GM19238 (cell line): ENCODE data around the gene ANXA2R.
"Not testable (repeated sequence)": the region's sequence is repeated elsewhere in the genome, so short reads cannot be mapped to it uniquely, and the experiment has no call there.

Experiments
- DNase-seq: peaks from one replicate; pipeline ENCODE4 v3.0.0; 2011; ENCODE audit warnings: low spot score; ENCODE audit not compliant: insufficient read length

The ANXA2R gene

DNA sequence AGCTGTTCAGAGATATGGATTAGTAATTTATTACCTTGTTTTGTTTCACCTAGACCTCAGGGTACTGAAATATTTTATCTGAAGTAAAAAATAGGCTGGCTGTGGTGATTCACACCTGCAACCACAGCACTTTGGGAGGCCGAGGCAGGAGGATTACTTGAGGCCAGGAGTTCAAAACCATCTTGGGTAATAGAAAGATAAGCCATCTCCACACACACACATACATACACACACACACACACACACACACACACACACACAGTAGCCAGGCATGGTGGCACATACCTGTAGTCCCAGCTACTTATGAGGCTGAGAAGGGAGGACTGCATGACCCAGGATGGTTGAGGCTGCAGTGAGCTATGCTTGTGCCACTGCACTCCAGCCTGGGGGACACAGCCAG, 3.7 kb downstream of the ANXA2R start:
- no peak for DNase-seq

DNA sequence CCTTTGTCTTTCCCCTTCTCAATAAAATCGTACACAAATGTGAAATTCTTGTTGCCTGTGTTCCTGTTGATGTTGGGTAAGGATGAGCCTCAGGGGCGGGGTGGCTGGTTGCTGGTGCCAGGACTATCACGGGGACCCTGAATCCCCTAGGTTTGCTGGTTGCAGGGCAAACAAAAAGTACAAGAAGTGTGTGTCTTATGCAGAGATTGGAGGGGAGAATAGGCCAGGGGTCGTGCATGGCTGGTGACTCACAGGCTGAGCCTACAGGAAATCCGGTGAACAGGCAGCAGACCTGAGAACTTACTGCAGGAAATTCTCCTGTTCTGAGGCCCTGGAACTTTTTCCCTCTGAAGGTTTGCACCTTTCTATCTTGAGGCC, 5.5 kb downstream of the ANXA2R start:
- no peak for DNase-seq

DNA sequence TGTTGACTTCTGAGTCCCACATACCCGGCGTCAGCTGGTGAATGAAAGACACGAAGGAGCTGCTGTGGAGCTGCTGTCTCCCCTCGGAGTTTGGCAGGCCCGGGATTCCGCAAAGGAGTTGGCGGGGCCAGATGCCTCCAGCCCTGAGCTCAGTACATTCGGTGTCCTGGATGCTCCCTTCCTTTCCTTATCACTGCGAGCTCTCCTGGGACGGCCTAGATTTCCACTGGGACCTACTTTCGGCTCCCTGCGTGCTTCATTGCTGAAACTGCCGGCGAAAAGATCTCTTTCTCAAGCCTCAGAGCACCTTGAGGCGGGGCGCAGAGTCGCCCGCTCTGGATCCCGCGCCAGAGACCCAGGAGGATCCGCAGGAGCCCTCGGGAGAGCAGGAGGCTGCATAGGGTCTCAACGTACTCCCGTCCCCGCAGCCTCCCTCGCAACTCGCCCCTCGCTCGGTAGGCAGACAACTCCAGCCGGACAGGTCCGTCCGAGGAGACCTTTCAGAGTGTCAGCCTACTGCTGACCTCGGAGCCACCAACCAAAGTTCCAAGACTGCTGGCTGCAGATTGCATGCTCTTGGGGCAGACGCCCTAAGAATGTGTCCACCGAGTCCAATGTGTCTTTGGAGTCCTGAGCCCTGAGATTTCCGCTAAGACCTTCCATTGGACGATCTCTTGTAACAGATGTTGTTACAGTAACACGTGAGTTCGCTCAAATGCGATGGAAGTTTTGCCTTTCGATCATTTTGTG, 6.1 kb downstream of the ANXA2R start:
- DNase-seq, result no peak

DNA sequence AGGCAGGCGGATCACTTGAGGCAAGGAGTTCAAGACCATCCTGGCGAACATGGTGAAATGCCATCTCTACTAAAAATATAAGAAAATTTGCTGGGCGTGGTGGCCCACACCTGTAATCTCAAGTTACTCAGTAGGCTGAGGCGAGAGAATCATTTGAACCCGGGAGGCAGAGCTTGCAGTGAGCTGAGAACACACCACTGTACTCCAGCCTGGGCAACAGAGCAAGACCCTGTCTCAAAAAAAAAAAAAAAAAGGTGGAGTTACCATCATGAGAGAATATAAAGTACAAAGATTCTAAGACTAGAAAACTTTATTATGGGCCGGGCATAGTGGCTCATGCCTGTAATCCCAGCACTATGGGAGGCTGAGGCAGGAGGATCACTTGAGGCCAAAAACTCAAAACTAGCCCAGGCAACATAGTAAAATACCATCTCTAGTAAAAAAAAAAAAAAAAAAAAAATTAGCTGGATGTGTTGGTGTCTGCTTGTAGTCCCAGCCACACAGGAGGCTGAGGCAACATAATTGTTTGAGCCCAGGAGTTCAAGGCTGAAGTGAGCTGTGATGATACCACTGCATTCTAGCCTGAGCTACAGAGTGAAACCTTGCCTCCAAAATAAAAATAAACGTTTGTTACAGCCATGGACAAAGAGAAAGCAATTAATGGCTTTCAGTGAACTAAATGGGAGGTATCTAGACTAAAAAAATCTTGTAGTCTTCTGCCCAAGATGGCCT, 12.9 kb downstream of the ANXA2R start:
- DNase-seq, result no peak

DNA sequence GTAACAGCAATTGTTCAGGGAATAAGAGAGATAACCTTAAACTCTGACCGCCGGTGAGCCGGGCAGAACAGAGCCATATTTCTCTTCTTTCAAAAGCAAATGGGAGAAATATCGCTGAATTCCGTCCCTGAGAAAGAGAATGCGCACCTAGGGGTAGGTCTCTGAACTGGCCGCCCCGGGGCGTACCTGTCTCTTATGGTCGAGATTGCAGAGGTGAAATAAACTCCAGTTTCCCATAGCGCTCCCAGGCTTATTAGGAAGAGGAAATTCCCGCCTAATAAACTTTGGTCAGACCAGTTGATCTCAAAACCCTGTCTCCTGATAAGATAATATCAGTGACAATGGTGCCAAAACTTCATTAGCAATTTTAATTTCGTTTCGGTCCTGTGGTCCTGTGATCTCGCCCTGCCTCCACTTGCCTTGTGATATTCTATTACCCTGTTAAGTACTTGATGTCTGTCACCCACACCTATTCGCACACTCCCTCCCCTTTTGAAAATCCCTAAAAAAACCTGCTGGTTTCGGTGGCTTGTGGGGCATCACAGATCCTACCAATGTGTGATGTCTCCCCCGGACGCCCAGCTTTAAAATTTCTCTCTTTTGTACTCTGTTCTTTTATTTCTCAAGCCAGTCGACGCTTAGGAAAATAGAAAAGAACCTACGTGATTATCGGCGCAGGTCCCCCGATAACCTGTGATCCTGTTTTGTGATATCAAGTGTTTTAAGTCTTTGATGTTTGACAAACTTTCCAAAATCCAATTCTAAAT, 14.8 kb downstream of the ANXA2R start:
- not testable (repeated sequence) for DNase-seq

DNA sequence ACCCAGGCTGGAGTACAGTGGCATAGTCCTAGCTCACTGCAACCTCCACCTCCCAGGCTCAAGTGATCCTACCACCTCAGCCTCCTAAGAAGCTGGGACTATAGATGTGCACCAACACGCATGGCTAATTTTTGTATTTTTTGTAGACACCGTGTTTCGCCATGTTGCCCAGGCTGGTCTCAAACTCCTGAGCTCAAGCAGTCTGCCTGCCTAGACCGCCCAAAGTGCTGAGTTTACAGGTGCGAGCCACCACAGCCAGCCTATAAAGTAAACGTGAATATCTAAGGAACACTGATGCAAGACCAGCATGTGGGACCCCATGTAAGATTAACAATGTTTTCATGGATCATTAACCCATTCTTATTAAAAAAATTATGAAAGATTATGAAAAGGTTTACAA, 15.9 kb downstream of the ANXA2R start:
- no peak for DNase-seq

DNA sequence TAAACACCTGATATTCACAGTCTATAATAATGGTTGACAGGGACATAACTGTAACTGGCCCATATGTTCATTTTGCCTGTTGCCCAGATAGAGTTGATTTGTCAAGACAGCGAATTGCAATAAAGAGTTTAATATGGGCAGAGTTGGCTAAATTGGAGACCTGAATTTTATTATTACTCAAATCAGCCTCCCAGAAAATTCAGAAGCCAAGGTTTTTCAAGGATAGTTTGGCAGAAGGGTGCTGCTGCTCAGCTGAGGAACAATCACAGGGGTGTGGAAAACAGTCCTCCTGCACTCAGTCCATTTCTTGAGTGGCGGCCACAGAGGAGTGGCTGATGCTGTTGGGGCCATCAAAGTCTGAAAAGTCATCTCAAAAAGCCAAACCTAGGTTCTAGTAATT, 19.0 kb downstream of the ANXA2R start:
- no peak for DNase-seq

DNA sequence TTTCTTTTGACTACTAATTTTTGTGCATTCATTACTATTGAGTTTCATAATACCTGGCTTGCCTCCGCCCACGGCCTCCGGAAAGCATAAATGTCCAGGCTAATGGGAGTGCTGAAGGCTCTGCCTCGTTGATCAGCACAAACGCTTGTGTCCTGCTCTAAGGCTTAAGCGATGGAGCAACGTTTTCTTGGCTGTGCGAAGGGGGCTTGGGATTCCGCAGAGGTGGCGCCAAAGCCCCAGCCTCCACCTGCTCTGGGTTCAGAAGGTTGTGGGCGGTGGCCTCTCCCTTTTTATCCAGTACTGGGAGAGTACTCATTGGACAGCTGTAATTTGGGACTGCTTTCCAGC, 19.7 kb downstream of the ANXA2R start:
- DNase-seq, result no peak

DNA sequence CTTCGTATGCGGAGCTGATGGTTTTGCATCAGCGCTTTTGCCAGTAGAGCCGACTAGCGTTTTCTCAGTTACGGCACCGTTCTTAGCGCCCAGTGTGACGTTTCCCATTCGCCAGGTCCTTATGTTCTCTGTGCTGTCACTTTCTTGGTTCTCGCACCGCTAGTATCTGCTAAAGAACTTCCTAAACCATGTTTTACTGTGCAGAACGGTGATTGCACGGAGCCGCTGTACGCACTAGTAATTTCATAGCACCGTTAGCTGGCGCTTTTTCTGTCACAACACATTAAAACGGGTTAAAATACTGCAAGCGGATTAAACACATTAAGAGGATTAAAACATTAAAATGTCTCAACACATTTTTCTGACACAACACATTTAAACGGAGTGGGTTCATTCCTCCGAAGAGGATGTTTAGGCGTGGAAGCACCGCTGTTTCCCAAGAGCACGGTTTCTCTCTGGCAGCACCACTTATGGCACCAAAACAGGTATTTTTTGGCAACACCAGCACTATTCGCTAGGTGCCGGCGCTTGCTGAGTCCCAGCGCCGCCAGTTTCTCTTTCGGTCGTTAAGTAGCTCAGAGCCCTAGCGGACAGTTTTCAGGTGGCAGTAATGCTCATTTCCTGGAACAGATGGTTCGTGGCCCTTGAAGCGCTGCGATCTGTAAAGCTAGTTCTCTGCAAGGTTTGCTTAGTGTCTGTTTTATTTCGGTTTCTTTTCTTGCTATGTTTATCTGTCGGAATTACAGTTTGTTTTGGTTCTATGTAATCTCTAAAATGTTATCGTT, 20.3 kb downstream of the ANXA2R start:
- DNase-seq, result no peak

DNA sequence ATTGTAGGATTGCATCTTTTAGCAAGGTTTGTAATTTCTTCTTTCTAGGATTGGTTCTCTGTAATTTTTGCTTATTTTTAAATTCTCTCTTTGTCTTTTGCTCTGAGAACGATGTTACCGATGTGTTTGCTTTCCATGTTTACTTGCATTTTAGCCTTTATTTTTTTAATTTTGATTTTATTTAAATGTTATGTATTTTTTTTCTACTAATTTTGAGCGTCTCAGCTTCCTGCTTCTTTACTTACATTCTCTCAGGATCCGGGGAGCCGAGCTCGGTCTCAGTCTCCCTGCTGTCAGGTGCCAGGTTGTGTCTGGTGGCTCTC, 20.9 kb downstream of the ANXA2R start:
- no peak for DNase-seq

DNA sequence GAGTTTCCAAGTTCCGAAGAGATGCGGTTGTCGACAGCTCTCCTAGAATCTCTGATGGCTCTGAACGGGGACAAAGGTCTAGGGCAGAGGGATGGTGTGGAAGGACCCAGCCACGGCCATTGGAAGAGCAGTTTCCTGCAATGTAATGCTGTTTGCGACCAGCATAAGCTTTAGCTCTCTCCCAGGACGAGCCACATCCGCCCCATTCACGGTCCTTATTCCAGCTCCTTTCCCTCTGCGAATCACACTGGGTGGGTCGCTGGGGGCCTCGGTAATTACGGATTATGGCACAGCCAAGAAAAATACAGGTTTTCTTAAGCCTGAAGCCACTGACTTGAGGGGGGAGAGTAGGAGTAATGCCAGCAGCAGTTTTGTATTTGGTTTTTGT, 22.7 kb downstream of the ANXA2R start:
- no peak for DNase-seq

DNA sequence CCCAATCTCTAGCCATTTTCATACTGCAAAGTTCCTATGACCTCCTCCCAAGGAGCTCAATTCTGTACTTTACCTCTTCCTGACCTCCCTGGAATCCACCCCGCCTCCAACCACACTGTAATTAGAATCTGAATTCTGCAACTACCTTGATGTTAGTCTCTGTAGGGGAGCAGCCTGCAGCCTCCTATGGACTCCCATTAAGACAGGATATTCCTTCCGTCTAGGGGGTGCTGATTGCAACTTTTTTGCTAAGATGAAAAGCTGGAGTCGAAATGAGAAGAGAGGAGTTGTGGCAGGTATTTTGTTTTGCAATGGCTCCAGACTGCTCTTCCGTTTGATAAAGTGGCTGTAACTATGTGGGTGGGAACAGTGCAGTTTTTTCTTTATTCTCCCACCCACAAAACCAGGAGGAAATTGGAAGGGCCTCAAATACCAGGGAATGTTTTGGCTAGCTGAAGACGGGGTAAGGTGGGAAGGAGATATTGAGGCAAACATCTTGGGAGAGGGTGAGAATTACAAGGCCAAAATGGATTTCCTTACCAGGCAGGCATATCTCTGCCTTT, 23.8 kb downstream of the ANXA2R start:
- no peak for DNase-seq

DNA sequence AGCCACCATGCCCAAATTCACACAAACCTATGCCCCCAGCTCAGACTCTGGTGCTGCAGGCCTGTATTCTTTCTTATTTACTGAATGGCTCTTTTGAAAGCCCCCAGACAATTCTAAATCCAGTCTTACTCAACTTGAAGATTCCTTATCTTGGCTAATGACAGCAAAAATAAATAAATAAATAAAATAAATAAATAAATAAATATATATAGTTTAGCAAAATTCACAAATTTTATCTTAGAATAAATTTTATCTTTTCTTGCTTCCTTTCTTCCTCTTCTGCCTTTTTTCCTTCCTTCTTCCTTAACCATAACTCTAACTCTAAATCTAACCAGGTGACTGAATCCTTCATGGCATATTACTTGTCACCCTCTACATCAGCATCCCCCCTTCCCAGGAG, 25.6 kb downstream of the ANXA2R start:
- no peak for DNase-seq

DNA sequence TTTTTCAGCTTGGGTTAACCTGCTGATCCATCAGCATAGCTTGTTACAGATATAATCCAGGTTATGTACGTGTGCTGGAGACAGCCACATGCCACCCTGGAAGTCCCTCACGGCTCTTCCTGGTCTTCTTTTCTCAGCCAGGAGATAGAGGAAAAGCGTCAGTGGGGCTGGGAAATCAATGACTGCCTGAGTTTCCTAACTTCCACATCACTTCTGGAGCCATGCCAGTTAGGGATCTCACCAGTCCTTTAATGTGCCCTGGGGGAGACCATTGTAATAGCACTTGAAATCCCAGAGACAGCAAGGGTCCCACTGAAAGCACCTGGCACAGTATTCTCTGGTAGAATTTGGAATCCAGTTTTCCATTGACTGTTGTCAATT, 29.2 kb downstream of the ANXA2R start:
- DNase-seq, result no peak

DNA sequence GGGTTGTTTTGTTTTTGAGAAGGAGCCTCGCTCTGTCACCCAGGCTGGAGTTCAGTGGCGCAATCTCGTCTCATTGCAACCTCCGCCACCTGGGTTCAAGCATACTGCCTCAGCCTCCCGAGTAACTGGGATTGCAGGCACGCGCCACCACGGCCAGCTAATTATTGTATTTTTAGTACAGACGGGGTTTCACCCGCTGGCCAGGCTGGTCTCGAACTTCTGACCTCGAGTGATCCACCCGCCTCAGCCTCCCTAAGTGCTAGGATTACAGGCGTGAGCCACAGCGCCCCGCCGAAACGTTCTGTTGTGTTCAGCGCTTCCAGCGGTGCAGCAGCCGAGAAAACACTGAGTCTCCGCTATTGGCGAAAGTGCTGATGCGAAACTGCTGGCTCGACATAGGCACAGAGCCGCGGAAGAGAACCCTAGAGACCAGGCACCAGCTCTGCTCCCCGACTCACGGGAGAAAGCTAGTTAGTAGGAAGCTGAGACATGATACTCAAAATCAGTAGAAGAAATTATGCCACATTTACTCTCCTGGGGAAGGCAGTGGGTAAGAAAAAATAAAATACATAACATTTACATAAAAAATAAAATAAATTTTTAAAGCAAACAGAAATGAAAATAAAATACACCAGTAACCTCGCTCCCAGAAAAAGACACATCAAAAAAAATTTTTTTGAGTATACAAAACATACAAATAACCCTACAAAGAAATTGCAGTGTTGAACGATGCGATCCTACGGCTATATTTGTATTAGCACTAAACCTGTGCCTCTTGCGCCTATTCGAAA, 31.6 kb downstream of the ANXA2R start:
- DNase-seq, result no peak

DNA sequence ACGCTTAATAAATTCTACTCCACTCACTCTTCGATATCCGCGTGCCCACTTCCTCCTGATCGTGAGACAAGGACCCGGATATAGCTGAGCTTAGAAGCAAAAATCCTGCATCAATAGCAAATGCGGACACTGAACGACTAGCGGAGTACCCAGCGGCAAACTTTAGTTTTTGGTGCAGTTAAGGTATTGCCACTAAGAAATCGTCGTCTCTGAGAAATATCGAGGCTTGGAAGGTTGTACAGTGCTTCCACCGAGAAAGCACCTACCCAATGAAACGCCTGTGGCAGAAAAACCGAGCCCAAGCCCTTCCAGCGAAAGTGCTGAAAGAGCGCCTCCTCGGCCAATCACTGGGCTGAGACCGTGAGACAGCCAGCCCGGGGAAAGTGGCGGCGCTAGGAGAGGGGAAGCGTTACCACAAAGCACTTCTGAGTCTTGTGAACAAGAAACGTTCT, 32.2 kb downstream of the ANXA2R start:
- no peak for DNase-seq

DNA sequence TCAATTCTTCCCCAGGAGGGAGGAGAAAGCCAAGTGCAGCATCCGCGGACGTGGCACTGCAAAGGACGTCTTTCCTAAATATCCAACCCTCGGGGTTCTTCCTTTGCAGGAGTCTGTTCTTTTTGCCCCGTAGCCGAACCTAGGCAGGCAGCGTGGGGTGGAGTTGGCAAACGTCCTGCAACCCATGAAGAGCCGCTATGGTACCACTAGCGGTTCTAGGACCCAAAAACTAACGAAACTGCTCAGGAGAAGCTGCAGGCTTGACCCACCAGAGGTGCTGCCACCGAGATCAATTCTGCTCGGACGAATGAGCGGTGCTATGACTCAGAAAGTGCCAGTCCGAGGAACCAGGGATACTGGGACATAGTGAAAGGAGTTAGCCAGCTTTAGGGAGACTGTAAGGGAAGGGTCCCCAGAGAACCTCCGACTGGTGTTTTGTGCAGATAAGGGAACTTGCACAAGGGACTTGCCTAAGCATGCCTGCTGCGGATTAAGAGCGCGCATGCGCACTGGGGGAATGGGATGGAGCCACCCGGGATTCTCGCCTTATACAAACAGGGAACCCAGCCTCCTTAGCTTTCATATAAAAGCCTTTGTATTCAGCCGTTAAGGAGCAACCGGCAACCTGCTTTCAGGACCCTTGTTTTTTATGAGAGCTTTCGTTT, 32.7 kb downstream of the ANXA2R start:
- DNase-seq, result no peak

DNA sequence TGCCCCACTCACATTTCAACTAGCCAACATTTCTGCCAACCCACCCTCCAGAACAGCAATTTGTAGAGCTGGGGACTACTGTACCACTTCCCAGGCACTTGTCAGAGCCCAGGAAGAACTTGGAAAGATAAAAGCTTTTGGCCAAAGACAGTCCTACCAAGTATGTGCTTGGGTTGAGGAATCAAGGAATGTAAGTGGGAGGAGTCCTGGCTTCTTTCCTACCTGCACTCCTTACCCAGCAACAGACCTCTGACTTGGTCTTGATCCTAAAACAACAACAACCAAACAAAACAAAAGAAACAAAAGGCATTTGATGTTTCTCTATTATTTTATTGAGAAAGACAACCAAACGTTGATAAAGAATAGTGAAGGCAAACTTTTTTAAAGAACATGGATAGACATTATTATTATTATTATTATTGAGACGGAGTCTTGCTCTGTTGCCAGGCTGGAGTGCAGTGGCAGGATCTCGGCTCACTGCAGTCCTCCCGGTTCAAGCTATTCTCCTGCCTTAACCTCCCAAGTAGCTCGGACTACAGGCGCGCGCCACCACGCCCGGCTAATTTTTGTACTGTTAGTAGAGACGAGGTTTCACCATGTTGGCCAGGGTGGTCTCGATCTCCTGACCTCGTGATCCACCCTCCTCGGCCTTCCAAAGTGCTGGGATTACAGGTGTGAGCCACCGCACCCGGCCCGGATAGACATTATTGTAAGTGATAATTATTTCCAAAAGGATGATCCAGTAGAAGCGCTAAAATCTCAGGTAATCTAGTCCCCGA, 33.5 kb downstream of the ANXA2R start:
- DNase-seq, result no peak

DNA sequence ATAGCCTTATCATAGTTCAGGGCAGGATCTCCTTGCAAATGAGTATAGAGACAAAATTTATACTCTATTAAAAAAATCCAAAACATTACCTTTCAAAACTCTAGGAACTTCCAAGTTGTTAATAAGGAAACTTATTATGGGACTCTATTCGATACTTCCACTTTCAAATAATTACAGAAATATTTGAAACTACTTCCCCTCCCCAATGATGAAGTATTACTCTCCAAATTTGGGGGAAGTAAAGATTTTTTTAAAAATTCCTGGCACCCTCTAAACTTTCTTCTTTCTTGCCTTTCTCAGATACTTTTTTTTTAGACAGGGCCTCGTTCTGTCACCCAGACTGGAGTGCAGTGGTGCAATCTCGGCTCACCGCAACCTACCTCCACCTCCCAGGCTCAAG, 35.1 kb downstream of the ANXA2R start:
- DNase-seq, result no peak
